Suprapubic skin (tissue), 4 donors: ENCODE measurements around the gene CCDC178. TPM values are rescaled to one million over a fixed set of nuclear protein-coding genes. Genes with fewer than 3 reads are reported as not detected.

ENCODE experiments used
- DNase-seq, 2 donors: peaks; one replicate each; pipeline ENCODE4 v3.0.0-alpha.2; 2019; ENCODE audit warnings: low spot score in 2 of 2
- H3K27ac ChIP-seq: fragments of 200-600 bp; sonication (generic); one replicate; pipeline ENCODE4 v1.5.1; 2019
- H3K27me3 ChIP-seq: fragments of 200-600 bp; sonication (generic); one replicate; pipeline ENCODE4 v1.5.1; 2019
- H3K36me3 ChIP-seq: fragments of 200-600 bp; sonication (generic); one replicate; pipeline ENCODE4 v1.5.1; 2019
- H3K4me1 ChIP-seq: fragments of 200-600 bp; sonication (generic); one replicate; pipeline ENCODE4 v1.5.1; 2019
- H3K4me3 ChIP-seq: fragments of 200-600 bp; sonication (generic); one replicate; pipeline ENCODE4 v1.5.1; 2019; ENCODE audit warnings: mild to moderate bottlenecking
- H3K9me3 ChIP-seq: fragments of 200-600 bp; sonication (generic); one replicate; pipeline ENCODE4 v1.5.1; 2019
- EP300 ChIP-seq: sonication (generic); formaldehyde crosslinking; IDR thresholded peaks from one replicate; pipeline ENCODE4 v1.6.1; 2017; ENCODE audit warnings: antibody characterized with exemption
- POLR2A ChIP-seq, 2 donors: fragments of 450-650 bp; IDR thresholded peaks; one replicate each; pipeline ENCODE4 v1.6.1; 2017; ENCODE audit warnings: antibody characterized with exemption in 2 of 2, mild to moderate bottlenecking in 2 of 2, moderate library complexity in 2 of 2
- POLR2AphosphoS5 ChIP-seq, 3 donors: sonication (generic); formaldehyde crosslinking; IDR thresholded peaks; one replicate each; pipeline ENCODE4 v1.6.1; 2017; ENCODE audit warnings: antibody characterized with exemption in 3 of 3
- WGBS: methylation state at CpG from one replicate; pipeline ENCODE4 v1.1.5; 2018; 5-methylcytosine and 5-hydroxymethylcytosine counted together
- total RNA-seq, 4 donors: library from RNA; depleted of rRNA; stranded (reverse); fragments of >200 nt; gene quantifications; one replicate each; pipeline ENCODE4 v1.1.0, GENCODE V29; 2016
- TF ChIP-seq, protein P1 (sequence below), 2 donors: fragments of 200-600 bp in 1 of 2; fragments of 450-650 bp in 1 of 2; sonication (generic) in 1 of 2; IDR thresholded peaks; one replicate each; pipeline ENCODE4 v1.5.1; 2016 to 2019; ENCODE audit warnings: antibody characterized with exemption in 2 of 2, mild to moderate bottlenecking in 1 of 2, moderate library complexity in 1 of 2

CCDC178 gene
- total RNA-seq, 4 donors from 2014 or later, result not detected

DNA sequence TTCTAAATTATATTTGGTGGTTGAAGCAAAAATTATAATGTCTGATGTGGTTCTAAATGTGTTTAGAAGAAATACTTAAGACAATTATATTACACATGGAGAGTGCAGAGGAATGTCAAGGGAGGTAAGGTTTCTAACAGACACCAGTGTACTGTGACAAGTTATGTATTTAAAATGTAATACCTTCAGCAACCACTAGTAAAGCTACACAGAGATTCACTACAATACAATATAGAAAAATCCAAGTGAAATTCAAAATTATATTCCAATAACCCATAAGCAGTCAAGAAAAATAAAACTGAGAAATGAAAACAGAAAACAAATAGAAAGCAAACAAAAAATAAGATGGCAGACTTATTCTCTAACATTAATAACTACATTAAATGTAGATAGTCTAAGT is 418.2 kb downstream of the CCDC178 start:
- no peak for DNase-seq
- H3K27me3 ChIP-seq, result no peaks in the 10 kb centered on the region
- H3K27ac ChIP-seq, result no peak overlapping the region
- no peaks in the 10 kb centered on the region for H3K9me3 ChIP-seq
- no peaks in the 10 kb centered on the region for H3K4me1 ChIP-seq
- H3K4me3 ChIP-seq, result no peak overlapping the region
- no peaks in the 10 kb centered on the region for H3K36me3 ChIP-seq
- TF ChIP-seq EP300 (no peak), POLR2AphosphoS5 (IDR thresholded peaks at IDR 0.05) (no peak), POLR2A (IDR thresholded peaks at IDR 0.05) (no peak)
- TF ChIP-seq, protein P1, sequence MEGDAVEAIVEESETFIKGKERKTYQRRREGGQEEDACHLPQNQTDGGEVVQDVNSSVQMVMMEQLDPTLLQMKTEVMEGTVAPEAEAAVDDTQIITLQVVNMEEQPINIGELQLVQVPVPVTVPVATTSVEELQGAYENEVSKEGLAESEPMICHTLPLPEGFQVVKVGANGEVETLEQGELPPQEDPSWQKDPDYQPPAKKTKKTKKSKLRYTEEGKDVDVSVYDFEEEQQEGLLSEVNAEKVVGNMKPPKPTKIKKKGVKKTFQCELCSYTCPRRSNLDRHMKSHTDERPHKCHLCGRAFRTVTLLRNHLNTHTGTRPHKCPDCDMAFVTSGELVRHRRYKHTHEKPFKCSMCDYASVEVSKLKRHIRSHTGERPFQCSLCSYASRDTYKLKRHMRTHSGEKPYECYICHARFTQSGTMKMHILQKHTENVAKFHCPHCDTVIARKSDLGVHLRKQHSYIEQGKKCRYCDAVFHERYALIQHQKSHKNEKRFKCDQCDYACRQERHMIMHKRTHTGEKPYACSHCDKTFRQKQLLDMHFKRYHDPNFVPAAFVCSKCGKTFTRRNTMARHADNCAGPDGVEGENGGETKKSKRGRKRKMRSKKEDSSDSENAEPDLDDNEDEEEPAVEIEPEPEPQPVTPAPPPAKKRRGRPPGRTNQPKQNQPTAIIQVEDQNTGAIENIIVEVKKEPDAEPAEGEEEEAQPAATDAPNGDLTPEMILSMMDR (IDR thresholded peaks at IDR 0.05), result no peak

DNA sequence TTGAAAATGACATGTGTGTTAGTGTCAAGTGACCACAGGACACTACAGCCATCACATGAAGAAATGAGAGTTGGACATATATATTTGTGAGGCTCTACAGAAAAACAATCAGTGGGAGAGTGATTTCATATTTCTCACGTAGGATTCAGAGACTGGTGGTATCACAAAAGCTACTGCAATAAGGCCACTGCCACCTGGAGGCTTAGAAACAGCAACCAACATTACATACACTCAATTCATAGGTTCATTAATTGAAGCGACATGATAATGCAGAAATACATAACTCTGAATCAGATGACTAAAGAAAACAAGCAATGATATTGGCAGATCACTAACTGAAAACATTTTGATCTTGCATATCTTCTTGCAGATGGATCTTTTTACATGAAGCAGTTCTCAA is 419.6 kb downstream of the CCDC178 start:
- no peaks in the 10 kb centered on the region for H3K36me3 ChIP-seq
- H3K4me1 ChIP-seq, result no peaks in the 10 kb centered on the region
- no peaks in the 10 kb centered on the region for H3K9me3 ChIP-seq
- no peak overlapping the region for H3K27ac ChIP-seq
- no peaks in the 10 kb centered on the region for H3K27me3 ChIP-seq
- DNase-seq, result no peak
- 64% methylated on average over 2 of the region's 2 CpGs for WGBS
- TF ChIP-seq, protein P1 (IDR thresholded peaks at IDR 0.05), result no peak
- TF ChIP-seq EP300 (no peak), POLR2AphosphoS5 (IDR thresholded peaks at IDR 0.05) (no peak)
- H3K4me3 ChIP-seq, result no peak overlapping the region

DNA sequence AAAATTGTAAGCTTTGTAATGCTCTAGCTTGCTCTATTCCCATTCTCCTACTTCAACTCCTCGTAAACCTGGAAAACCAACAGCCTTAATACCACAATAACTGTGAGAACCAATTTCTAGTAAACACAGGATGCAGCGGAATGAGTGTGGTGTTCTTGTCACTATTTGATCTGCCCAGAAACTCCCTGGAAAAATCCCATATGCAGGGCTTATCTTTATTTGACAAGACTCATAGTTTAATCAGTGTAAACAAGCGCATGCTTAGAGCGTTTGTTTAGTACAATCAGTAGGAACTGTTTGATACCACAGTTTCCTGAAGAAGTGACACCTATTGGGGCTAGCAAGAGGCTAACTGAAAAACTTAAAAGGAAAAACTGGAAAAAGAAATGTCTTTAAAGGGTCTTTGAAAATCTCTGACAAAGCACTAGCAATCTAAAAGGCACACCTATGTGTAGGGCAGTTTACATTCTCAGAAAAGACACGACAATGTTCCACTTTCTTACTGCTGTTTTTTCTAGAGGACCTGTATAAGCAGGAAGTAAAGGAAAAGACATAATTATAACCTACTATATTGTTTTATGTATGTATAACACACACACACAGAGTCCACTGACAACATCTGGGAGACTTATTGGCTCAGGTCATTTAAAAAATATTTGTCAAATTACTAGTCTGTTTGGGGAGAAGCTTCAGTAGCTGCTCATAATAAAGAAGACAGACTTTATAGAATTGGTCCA is 426.3 kb downstream of the CCDC178 start:
- Histone ChIP-seq H3K9me3 (no peaks in the 10 kb centered on the region), H3K27me3 (no peaks in the 10 kb centered on the region), H3K36me3 (no peaks in the 10 kb centered on the region), H3K27ac (no peak overlapping the region), H3K4me3 (no peak overlapping the region), H3K4me1 (no peaks in the 10 kb centered on the region)
- TF ChIP-seq POLR2AphosphoS5 (IDR thresholded peaks at IDR 0.05), result no peak
- TF ChIP-seq EP300, result no peak
- TF ChIP-seq POLR2A (IDR thresholded peaks at IDR 0.05), result no peak
- DNase-seq, result no peak
- 85% methylated on average over 5 of the region's 5 CpGs for WGBS

DNA sequence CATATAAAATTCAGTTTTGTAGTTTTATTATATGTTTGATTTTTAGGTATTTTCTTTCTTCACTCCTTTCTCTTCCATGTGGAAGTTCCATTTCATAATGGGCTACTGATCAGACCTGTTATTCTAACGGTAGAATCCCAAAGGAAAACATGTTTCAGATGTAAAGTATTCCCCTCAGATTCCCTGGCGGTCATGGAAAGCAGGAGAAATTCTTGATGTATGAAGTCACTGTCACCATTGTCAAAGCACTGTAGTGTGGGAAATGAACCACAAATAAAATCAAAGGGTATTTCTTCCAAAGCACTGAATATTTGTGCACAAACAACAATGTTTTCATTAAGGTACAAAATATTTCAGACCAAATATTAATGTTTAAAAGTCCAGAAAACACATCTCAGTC is 430.4 kb downstream of the CCDC178 start:
- Histone ChIP-seq H3K36me3 (no peaks in the 10 kb centered on the region), H3K27me3 (no peaks in the 10 kb centered on the region), H3K27ac (no peak overlapping the region), H3K9me3 (no peaks in the 10 kb centered on the region), H3K4me1 (no peaks in the 10 kb centered on the region), H3K4me3 (no peak overlapping the region)
- no peak for DNase-seq
- 13% methylated on average over 2 of the region's 2 CpGs for WGBS
- TF ChIP-seq POLR2AphosphoS5 (IDR thresholded peaks at IDR 0.05), result no peak
- TF ChIP-seq POLR2A (IDR thresholded peaks at IDR 0.05), result no peak
- TF ChIP-seq EP300, result no peak
- TF ChIP-seq, protein P1 (IDR thresholded peaks at IDR 0.05), result no peak

DNA sequence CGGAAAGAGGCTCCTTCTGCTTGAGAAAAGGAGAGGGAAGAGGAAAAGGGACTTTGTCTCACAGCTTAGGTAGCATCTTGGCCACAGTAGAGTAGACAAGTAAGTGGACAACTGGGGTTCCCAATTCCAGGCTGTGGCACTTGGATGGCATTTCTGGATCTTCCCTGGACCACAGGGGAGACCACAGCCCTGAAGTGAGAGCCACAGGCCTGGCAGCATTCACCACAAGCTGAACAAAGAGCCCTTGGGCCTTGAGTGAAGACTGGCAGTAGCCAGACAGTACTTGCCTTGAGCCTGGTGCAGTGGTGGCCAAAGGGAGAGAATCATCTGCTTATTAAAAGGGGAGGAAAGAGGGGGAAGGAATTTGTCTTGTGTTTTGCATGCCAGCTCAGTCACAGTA is 441.6 kb downstream of the CCDC178 start:
- WGBS, result 84% methylated on average over 1 of the region's 1 CpG
- Histone ChIP-seq H3K27me3 (no peaks in the 10 kb centered on the region), H3K27ac (no peak overlapping the region), H3K4me1 (no peaks in the 10 kb centered on the region), H3K9me3 (no peaks in the 10 kb centered on the region), H3K4me3 (no peak overlapping the region), H3K36me3 (no peaks in the 10 kb centered on the region)
- DNase-seq, result no peak
- TF ChIP-seq POLR2A (IDR thresholded peaks at IDR 0.05), result no peak
- no peak for TF ChIP-seq POLR2AphosphoS5 (IDR thresholded peaks at IDR 0.05)
- no peak for TF ChIP-seq EP300
- TF ChIP-seq, protein P1 (IDR thresholded peaks at IDR 0.05), result no peak

DNA sequence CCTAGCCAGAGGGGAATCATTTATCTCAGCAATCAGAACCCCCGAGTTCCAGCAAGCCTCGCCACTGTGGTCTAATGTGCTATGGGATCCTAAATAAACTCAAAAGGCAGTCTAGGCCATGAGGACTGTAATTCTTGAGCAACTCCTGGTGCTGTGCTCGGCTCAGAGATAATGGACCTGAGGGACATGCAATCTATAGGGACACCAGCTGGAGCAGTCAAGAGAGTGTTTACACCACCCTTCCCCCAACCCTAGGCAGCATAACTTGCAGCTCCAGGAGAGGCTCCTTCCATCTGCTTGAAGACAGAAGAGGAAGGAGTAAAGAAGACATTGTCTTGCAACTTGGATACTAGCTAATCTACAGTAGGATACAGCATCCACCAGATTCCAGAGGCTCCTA is 442.2 kb downstream of the CCDC178 start:
- Histone ChIP-seq H3K27me3 (no peaks in the 10 kb centered on the region), H3K4me3 (no peak overlapping the region), H3K9me3 (no peaks in the 10 kb centered on the region), H3K27ac (no peak overlapping the region), H3K36me3 (no peaks in the 10 kb centered on the region), H3K4me1 (no peaks in the 10 kb centered on the region)
- TF ChIP-seq EP300, result no peak
- TF ChIP-seq POLR2AphosphoS5 (IDR thresholded peaks at IDR 0.05), result no peak
- TF ChIP-seq, protein P1 (IDR thresholded peaks at IDR 0.05), result no peak
- TF ChIP-seq POLR2A (IDR thresholded peaks at IDR 0.05), result no peak
- 58% methylated on average over 3 of the region's 3 CpGs for WGBS
- DNase-seq, result no peak
